ENCODE data around the gene SPEM1. TPM values are rescaled to one million over a fixed set of nuclear protein-coding genes. Genes with fewer than 3 reads are reported as not detected.

SPEM1 gene
- total and polyA plus RNA-seq, 2 of the 13 experiments (the other 11 are each of a cell fraction or from before 2014, with no cell fraction given), result not detected

GRCh38 chr17:7408252-7408727 is 11.8 kb upstream of the SPEM1 start (continued):
- TF ChIP-seq NCOR1 (IDR thresholded peaks at IDR 0.05; ENCODE audit: borderline replicate concordance, low read length) (no peak), E2F5 (CRISPR knock-in tag; conservative IDR thresholded peaks at IDR 0.05) (no peak), ZNF580 (CRISPR knock-in tag; IDR thresholded peaks at IDR 0.05; ENCODE audit: borderline replicate concordance, low read depth) (no peak)

DNA sequence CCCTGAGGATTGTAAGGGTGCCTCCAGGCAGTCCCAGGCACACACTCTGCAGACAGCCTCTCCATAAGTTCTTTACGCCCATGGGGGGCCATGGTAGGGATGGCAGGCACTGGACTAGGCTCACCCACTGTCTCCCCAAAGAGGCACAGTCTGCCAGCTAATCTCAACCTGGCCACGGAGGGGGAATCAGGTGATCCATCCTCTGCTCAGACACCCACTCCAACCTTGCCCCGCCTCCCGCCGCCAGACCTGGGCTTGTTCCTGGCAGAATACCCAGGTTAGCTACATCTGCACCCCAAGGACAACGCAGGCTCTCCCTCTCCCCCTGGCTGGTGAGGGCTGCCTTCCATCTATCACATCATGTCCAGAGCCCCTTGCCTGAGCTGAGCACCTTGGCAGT is 11.3 kb upstream of the SPEM1 start:
- Histone ChIP-seq H3K4me3 (replicated peaks in 1 of 3; ENCODE audit: insufficient read depth in 1 of 3, low read depth in 2 of 3, low read length in 3 of 3) (no peak overlapping the region), H3K27me3 (ENCODE audit: control insufficient read depth in 1 of 2, insufficient read depth in 2 of 2, low read length in 2 of 2) (no peaks in the 10 kb centered on the region), H3K27ac (ENCODE audit: extremely low read length, insufficient read depth, low read length) (no peak overlapping the region), H3K9ac (ENCODE audit: insufficient read depth, low read depth, low read length) (no peak overlapping the region), H3K4me2 (ENCODE audit: low read depth, low read length) (no peak overlapping the region), H3K36me3 (replicated peaks in 1 of 2; ENCODE audit: control insufficient read depth in 1 of 2, insufficient read depth in 2 of 2, low read length in 2 of 2) (0 out of 5 replicates have a peak, but pooled peaks cover 0 to 2% of the 10 kb centered on the region in 2 experiments), H3K9me3 (ENCODE audit: low read length) (no peaks in the 10 kb centered on the region), H3K4me1 (ENCODE audit: insufficient read depth, low read length) (peaks cover 10% of the 10 kb centered on the region), H4K20me1 (ENCODE audit: insufficient read depth, low read length) (no peaks in the 10 kb centered on the region), H3K79me2 (ENCODE audit: insufficient read depth, low read length) (no peaks in the 10 kb centered on the region), H2AFZ (ENCODE audit: low read length) (no peak overlapping the region)
- BruUV-seq (replicated peaks), result no TSS peak
- no peak for FAIRE-seq
- TF ChIP-seq ZNF766 (CRISPR knock-in tag; IDR thresholded peaks at IDR 0.05; ENCODE audit: borderline replicate concordance) (no peak), NFKBIZ (CRISPR knock-in tag; IDR thresholded peaks at IDR 0.05) (no peak), NAIF1 (CRISPR knock-in tag; IDR thresholded peaks at IDR 0.05; ENCODE audit: borderline replicate concordance) (no peak), SRSF1 (optimal IDR thresholded peaks at IDR 0.05; ENCODE audit: low read depth, low read length) (no peak), SMAD9 (CRISPR knock-in tag; IDR thresholded peaks at IDR 0.05) (no peak), JDP2 (CRISPR knock-in tag; IDR thresholded peaks at IDR 0.05; ENCODE audit: borderline replicate concordance) (no peak), ATF7-NPFF (CRISPR knock-in tag; IDR thresholded peaks at IDR 0.05; ENCODE audit: low read depth) (no peak)
- TF ChIP-seq, protein P1, sequence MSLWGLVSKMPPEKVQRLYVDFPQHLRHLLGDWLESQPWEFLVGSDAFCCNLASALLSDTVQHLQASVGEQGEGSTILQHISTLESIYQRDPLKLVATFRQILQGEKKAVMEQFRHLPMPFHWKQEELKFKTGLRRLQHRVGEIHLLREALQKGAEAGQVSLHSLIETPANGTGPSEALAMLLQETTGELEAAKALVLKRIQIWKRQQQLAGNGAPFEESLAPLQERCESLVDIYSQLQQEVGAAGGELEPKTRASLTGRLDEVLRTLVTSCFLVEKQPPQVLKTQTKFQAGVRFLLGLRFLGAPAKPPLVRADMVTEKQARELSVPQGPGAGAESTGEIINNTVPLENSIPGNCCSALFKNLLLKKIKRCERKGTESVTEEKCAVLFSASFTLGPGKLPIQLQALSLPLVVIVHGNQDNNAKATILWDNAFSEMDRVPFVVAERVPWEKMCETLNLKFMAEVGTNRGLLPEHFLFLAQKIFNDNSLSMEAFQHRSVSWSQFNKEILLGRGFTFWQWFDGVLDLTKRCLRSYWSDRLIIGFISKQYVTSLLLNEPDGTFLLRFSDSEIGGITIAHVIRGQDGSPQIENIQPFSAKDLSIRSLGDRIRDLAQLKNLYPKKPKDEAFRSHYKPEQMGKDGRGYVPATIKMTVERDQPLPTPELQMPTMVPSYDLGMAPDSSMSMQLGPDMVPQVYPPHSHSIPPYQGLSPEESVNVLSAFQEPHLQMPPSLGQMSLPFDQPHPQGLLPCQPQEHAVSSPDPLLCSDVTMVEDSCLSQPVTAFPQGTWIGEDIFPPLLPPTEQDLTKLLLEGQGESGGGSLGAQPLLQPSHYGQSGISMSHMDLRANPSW (CRISPR knock-in tag; IDR thresholded peaks at IDR 0.05; ENCODE audit: borderline replicate concordance), result no peak
- TF ChIP-seq, protein P2, sequence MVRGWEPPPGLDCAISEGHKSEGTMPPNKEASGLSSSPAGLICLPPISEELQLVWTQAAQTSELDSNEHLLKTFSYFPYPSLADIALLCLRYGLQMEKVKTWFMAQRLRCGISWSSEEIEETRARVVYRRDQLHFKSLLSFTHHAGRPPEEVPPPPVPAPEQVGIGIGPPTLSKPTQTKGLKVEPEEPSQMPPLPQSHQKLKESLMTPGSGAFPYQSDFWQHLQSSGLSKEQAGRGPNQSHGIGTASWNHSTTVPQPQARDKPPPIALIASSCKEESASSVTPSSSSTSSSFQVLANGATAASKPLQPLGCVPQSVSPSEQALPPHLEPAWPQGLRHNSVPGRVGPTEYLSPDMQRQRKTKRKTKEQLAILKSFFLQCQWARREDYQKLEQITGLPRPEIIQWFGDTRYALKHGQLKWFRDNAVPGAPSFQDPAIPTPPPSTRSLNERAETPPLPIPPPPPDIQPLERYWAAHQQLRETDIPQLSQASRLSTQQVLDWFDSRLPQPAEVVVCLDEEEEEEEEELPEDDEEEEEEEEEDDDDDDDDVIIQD (CRISPR knock-in tag; IDR thresholded peaks at IDR 0.05; ENCODE audit: low read depth), result no peak
- no peak for DNase-seq (ENCODE audit: low spot score)
- CTCF ChIA-PET (ENCODE audit: low intra/inter-chr PET ratio, low total read pairs), result no interaction called here
- WGBS (ENCODE audit: low lambda C conversion rate), result 89% methylated on average over 5 of the region's 6 CpGs
- in situ Hi-C loops (cut with HindIII; ENCODE audit: extremely low pct_ligation_motif_present, low pct_unique_long_range_greater_than_20kb) (no loop called here), intact Hi-C loops (cut with micrococcal nuclease; ENCODE audit: unreplicated experiment) (no loop called here)
- POLR2A ChIA-PET, result no interaction called here
- no peak for ATAC-seq
